Activated T-cell treated with anti-CD3 and anti-CD28 coated beads, Interleukin-2, amount 50 U/mL, for 1 hour (primary cell): Measurements from ENCODE around the gene MMP17.
"Not testable (repeated sequence)": the region's sequence is repeated elsewhere in the genome, so short reads cannot be mapped to it uniquely, and the experiment has no call there.

Experiments used
- DNase-seq: peaks from one replicate; pipeline ENCODE4 v3.0.0-alpha.2; 2020

The MMP17 gene

DNA sequence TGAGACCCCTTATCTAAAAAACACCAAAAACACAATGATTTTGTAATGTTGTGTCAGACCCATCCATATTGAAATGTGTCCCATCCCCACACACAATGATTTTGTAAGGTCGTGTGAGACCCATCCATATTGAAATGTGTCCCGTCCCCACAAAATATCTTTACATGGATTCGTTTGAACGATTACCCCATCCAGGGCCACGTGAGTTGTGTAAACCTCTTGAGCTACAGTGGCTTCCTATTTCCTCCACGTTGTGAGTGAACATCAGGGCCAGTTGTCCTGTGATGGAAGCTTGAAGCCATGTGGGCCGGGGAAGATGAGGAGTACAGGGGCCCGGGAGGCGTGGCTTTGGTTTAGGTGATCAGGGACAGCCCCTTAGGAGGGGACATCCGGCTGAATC, 39.3 kb downstream of the MMP17 start:
- no peak for DNase-seq

DNA sequence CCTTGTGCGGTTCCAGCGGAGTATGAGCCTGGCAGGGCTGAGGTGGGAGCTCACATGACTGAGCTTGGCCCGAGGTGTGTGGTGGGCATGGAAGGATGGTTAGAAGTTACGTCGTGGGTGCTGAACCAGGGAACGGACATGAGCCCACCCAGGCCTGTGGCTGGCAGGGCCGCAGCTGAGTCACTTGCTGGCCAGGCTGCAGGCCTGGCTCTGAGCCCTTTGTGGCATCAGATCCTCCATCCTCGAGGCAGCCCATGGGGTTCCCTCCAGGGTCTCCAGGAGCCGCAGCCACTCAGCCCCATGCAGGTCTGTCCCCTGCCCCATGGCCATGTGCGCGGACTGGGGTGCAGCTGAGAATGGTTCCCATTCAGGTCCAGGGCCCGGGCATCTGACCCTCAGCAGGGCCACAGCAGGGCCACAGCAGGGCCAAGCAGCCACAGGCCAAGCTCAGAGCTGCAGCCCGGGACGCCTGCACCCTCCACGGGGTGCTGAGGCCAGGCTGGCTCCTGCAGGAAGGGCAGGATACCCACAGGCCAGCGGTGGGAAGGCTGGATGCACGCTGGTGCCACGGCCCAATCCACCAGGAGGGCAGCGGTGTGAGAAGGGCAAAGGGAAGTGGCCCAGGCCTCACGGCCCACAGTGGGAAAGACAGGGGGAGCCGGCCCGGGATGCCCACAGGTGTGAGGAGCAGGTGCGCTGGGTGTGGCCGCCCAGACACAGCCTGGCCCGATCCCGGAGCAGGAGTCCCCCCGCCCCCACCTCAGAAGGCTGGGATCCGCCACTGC, 39.9 kb downstream of the MMP17 start:
- no peak for DNase-seq

DNA sequence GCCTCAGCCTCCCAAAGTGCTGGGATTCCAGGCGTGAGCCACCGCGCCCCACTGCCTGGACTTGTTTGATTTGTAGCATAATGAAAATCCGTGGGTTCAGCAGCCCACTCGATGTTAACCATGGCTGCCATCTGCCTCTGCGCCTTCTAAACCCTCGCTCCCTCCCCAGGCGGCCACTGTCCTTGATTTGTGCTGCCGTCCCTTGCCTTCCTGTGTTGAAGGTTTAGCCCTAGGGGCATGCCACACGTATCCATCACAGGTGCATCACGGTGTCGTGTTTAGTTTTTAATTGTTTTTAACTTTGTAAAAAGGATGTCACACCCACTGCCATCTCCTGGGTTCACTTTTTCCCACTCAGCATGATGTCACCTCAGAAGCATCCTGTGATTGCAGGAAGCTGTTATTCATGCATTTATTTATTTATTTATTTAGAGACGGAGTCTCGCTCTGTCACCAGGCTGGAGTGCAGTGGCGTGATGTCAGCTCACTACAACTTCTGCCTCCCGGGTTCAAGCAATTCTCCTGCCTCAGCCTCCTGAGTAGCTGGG, 41.8 kb downstream of the MMP17 start:
- DNase-seq, result no peak

DNA sequence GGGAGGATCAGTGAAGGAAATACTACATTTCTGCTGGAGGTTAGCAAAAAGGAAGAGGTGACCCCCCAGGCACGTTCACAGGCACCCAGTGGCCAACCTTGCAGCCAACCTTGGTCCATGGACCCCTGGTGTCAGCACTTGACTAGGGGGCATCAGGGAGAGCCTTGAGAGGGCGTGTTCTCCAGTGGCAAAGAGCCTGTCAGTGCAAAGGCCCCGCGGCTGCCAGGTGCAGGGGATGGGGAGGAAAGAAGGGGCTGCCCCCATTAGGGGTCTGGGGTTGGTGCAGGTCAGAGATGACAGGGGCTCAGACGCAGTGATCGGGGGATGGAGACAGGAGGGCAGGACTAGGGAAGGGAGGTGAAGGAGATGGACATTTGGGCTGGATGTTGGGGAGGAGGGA, 43.5 kb downstream of the MMP17 start:
- DNase-seq, result no peak

DNA sequence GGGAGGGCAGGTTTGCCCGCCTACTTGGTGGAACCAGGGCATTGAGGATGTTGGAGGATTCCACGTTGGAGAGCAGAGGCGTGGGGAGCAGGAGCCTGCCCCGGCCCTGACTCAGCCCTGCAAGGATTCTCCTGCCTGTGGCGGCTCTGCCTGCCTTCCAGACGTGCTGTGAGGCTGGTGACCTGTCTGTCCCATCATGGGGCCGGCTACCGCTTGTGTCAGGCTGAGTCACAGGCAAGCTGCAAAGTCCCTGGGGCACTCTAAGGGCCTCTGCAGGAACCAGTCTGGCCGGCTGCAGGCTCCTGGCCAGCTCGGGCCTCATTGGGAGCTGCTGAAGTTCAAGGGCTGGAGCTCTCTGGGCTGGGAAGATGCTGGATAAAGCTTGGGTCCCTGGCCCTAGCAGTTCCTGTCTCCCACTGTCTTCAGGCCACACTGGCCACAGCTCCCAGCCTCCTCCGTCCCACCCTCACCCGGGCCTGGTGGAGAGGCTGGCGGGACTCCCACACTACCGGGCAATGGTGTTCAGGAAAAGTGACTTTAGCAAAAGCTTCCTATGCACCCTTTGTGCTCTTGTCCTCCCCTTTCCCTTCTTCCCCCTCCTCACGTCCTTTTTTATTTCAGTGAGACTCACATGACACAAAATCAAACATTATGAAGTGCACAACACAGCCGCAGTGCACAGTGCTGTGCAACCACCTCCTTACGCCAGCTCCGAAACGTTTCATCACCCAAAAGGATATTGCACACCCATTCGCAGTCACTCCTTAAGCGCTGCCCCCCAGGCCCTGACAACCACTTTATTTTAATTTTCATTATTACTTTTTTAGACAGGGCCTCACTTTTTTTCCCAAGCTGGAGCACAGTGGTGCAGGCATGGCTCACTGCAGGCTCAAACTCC, 44.2 kb downstream of the MMP17 start:
- no peak for DNase-seq

DNA sequence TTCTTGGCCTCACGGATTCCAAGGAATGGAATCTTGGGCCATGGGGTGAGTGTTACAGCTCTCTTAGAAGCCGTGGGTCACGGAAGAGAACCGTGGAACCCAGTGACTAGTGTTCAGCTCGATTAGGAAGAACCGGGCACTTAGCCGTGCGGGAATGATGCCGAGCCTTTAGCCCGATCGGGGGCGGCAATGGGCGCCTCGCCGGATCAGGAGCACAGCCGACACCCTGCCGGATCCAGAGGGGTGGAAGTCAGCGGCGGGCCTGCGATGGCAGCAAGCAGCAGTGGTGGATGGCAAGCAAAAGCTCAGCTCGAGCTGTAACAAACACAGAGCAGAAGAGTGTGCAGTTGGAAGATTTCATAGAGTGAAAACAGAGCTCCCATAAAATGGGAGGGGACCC, 45.1 kb downstream of the MMP17 start:
- no peak for DNase-seq

DNA sequence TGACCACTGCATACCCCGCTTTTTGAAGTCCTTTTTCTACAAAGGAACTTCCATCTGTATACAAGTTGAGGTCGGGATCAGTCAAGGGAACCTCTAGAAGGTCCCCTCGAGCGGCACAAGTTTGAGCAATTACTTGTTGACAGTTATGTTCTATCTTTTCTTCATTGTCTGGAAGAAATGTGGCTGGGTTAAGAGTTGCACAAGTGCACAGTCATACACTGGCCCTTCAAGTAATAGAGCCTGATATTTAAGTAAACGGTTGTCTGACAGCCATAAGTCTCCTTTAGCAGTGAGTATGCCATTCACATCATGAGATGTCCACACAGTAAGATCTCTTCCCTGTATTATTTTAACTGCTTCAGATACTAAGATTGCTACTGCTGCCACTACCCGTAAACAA, 46.8 kb downstream of the MMP17 start:
- DNase-seq, result not testable (repeated sequence)

DNA sequence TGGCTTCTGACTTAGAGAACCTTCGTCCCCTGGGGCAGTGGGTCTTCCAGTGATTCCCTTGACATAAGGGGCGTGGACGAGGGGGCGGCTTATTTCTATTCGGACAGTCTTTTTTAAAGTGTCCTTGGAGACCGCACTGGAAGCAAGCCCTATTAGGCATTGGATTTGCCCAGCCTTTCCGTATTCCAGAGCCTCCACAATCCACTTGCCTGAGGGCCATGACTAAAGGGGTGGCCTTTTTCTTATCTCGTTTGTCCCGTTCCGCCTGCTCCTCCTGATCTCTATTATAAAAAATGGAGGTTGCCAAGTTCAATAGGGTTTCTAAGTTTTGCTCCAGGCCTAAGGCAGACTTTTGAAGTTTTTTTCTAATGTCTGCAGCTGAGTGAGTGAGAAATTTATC, 49.0 kb downstream of the MMP17 start:
- DNase-seq, result not testable (repeated sequence)

DNA sequence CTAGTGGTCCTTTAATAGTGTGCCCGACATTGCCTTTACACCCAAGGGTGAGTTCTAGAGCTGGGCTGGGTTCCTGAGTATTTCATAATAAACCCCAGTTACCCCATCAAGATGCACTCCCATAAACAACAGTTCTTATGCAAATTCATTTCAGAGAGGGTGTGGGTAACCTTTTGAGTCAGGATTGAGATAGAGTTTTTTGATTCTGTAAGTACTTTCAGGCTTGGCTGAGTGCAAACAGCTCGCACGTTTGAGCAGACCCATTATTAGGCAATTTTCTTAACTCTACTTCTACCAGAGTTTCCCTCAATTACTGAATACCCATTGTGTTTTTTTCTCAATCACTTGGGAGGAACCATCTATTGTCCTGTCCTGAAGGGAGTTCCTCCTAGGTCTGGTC, 50.2 kb downstream of the MMP17 start:
- not testable (repeated sequence) for DNase-seq

DNA sequence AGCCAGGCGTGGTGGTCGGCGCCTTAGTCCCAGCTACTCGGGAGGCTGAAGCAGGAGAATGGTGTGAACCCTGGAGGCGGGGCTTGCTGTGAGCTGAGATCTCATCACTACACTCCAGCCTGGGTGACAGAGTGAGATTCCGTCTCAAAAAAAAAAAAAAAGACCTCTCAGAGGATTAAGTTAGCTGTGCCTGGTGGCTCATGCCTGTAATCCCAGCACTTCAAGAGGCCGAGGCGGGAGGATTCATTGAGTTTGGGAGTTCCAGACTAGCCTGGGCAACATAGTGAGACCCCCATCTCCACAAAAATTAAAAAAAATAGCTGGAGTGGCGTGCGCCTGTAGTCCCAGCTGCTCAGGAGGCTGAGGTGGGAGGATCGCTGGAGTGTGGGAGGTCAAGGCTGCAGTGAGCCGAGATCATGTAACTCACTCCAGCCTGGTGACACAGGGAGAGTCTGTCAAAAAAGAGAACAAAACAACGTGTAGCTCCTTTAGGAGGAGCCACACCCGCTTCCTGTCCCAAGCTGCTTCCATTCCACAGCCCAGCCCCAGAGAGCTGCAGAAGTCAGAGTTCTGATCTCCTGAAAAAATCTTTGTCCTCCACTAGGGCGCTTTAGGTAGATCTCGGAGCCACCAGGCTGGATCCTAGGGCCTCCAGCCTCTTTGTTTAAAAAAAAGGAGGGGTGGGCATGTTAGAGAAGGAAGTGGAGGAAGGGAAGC, 54.8 kb downstream of the MMP17 start:
- no peak for DNase-seq

DNA sequence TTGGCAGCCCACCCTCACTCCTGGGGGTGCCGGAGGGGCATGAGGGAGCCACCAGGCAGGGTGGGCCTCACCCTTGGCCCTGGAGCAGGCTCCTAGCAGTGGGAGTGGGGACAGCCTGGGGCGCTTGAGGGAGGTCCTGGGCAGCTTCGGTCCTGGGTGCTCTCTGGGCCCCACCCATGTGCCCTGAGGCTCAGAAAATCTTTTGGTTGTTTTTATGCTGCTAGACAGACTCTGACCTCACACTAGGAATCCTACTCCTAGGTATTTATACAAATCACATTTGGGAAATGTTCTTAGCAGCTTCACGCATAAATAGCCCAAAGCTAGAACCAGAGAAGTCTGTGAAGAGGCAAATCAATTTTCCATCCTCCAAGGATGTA, 55.3 kb downstream of the MMP17 start:
- no peak for DNase-seq

DNA sequence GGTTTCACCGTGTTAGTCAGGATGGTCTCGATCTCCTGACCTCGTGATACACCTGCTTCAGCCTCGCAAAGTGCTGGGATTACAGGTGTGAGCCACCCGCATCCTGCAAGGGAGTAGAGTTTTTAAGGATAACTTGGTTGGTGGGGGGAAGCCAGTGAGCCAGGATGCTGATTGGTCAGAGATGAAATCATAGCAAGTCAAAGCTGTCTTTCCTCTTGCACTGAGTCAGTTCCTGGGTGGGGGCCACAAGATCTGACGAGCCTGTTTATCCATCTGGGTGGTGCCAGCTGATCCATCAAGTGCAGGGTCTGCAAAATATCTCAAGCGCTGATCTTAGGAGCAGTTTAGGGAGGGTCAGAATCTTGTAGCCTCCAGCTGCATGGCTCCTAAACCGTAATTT, 56.9 kb downstream of the MMP17 start:
- DNase-seq, result not testable (repeated sequence)

DNA sequence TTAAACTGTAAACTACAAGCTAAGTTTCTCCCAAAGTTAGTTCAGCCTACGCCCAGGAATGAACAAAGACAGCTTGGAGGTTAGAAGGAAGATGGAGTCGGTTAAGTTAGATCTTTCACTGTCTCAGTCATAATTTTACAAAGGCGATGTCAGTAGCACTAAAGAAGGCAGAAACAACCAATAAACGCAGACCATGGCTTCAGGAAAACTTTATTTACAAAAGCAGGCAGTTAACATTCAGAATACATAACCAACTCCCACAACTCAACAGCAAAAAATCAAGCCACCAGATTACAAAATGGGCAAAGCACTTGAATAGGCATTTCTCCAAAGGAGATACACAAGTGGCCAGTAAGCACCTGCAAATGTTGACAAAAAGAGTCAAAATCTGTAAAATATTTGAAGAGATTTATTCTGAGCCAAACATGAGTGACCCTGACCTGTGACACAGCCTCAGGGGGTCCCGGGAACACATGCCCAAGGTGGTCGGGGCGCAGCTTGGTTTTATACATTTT, 57.4 kb downstream of the MMP17 start:
- no peak for DNase-seq

DNA sequence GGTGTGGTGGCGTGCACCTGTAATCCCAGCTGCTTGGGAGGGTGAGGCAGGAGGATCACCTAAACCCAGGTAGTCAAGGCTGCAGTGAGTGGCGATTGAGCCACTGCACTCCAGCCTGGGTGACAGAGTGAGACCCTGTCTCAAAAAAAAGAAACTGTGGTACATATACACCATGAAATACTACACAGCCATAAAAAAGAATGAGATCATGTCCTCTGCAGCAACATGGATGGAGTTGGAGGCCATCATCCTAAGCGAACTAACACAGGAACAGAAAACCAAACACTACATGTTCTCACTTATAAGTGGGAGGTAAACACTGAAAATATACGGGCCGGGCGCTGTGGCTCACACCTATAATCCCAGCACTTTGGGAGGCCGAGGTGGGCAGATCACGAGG, 63.5 kb downstream of the MMP17 start:
- not testable (repeated sequence) for DNase-seq

DNA sequence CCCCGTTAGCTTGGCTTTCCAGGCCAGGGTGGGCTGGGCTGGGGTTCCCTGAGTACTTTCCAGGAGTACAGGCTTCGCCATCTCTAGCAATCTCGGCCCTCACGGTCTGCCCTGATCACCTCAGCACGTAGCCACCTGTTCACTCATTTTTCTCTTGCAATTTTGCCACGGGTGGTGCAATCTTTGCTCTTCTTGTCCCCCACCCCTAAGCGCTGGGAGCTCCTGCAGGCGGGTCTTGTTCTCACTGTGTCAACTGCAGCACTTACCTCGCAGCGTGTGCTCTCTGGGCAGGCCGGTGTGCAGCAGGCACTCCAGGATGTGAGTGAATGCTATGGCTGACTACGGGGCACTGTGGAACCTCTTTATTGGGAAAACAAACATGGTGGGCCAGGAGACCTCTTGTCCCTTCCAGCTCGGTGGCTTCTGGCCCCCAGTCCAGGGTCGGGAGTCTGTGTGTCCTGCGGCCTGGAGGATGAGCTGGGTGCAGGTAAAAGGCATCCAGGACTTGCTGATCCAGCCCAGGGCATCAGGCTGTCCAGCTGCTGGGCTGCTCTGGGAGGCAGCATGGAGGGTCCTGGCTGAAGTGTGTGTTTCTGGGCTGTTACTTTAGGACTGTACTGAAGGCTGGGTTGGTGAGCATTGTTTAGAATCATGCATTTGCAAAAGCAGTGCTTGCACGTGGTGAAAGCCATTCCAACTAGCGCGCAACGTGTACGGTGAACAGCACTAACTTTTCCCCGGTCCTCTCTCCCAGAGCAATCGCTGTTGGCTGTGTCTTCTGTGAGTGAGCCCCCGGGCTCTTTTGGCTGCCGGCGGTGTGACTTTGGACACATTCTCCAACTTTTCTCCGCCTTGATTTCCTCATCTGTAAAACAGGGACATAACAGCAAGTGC, 64.8 kb downstream of the MMP17 start:
- DNase-seq, result no peak

DNA sequence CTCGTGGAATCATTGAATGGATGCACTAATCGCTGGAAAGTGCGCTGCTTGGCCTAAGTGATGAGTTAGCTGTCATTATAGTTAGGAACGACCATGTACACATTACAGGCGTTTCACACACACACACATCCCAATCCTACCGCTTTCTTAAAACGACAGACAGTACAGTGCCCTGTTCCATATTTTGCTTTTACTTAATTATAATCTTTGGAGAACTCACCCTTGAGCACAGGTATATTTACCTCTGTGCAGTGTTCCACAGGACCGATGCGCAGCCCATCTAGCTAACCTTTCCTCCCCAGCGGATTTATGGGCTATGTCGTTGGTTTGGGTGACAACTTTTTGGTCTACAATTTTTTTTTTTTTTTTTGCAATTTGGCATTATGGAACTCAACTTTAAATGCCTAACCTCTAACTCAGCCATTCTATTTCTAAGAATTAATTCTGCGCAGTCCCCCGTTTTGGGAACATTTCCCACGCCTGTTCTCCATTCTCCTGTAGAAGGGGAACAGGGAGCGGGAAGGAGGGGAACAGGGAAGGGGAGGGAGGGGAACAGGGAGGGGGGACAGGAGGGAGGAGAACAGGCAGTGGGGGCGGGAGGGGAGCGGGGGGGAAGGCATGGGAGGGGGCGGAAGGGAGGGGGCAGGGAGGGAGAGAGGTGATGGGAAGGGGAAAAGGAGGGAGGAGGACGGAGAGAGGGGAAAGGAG, 65.6 kb downstream of the MMP17 start:
- DNase-seq, result no peak

DNA sequence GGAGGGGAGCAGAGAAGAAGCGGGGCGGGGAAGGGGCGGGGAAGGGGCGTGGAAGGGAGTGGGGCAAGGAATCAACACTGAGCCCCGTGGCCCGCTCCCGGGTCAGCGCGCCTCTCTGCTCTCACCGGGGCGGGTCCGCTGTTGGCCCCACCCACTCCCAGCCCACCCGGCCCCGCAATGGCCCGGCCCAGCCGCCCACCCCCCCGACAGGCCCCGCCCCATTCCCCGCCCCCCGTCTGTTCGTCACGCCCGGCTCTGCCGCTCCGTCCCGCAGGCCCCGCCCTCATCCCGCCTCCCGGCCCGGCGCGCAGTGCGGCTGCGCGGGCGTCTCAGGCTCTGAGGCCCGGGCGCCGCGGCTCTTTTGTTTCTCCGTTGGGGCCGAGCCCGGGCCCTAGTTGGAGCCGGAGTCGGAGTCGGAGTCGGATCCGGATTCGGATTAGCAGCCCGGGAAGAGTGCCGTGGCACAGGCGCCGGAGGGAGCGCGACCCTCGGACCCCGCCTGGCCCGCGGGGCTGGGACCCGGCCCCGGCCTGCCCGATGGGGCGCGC, 66.2 kb downstream of the MMP17 start, which contains the start of gene ULK1:
ULK1 (plus strand) TSS at position 310 of the 548 bp plus-strand sequence. CDS start 380 bp downstream, outside the sequence.
- DNase-seq, result peak; percentile 96

DNA sequence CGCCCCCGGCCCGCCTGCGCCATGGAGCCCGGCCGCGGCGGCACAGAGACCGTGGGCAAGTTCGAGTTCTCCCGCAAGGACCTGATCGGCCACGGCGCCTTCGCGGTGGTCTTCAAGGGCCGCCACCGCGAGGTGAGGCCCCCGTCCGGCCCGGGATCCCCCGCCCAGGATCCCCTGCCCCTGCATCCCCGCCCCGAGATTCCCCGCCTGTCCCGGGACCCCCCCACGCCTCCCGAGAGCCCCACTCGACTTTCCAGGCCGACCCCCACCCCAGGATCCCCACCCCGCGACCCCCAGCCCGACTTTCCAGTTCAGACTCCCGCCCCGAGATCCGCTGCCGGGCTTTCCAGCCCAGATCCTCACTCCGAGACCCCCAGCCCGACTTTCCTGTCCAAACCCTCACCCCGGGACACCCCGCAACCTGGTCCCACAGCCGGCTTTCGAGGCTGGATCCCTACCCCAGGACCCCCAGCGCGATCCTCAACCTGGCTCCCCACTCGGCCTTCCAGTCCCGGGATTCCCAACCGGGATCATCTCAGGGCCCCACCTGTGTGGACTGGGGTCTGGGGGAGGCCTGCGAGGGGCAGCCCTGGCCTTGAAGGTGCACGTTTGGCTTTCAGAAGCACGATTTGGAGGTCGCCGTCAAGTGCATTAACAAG, 66.9 kb downstream of the MMP17 start:
- DNase-seq, result peak; percentile 39

DNA sequence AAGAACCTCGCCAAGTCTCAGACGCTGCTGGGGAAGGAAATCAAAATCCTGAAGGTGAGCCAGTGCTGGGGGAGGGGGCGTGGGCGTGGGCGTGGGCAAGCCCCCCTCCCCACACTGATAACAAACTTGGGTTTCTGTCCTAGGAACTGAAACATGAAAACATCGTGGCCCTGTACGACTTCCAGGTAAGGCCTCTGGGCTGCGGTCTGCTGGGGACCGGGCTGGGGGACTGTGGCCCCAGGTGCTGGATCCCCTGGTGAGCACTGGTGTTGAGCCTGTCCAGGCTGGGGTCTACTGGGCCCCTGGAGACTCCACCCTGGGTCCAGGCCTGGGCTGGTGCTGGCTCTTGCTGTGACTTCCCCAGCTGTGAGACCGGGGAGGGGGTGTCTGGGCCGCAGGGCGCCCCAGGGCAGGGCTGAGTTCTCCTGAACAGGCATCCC, 67.5 kb downstream of the MMP17 start:
- no peak for DNase-seq
